CD4-positive, alpha-beta T cell treated with Interleukin-4 for 4 hours (primary cell): ENCODE measurements around the gene TRABD.
A peak's percentile ranks its signal among the peaks of the same experiment; 100 is the strongest.

Experiments
- DNase-seq: peaks from one replicate; pipeline ENCODE4 v3.0.0-alpha.2; 2020

The TRABD gene

DNA sequence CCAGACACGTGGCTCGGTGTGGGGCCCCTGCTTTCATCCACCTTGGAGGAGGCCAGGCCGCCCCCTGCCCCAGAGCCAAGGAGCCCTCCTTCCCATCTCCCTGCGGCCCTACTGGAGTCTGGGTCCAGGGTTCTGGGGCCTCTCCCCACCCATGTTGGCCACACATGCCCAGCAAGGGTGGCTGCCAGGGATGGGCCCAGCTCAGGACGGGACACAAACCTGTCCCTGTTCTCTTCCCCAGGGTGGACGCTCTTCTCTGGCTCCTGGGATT lies 10.6 kb upstream of the TRABD start:
- DNase-seq: no peak

GRCh38 chr22:50175921-50176849 lies 9.5 kb upstream of the TRABD start:
- DNase-seq: no peak

- DNase-seq: no peak
These were observed 8.7 kb upstream of the TRABD start for GRCh38 chr22:50176850-50177536.

- DNase-seq: no peak
These were observed 7.9 kb upstream of the TRABD start for GRCh38 chr22:50177537-50178470.

- no peak for DNase-seq
These were observed 7.2 kb upstream of the TRABD start for GRCh38 chr22:50178471-50178864.

- DNase-seq: no peak
These were observed 6.5 kb upstream of the TRABD start for GRCh38 chr22:50178871-50179869.

DNA sequence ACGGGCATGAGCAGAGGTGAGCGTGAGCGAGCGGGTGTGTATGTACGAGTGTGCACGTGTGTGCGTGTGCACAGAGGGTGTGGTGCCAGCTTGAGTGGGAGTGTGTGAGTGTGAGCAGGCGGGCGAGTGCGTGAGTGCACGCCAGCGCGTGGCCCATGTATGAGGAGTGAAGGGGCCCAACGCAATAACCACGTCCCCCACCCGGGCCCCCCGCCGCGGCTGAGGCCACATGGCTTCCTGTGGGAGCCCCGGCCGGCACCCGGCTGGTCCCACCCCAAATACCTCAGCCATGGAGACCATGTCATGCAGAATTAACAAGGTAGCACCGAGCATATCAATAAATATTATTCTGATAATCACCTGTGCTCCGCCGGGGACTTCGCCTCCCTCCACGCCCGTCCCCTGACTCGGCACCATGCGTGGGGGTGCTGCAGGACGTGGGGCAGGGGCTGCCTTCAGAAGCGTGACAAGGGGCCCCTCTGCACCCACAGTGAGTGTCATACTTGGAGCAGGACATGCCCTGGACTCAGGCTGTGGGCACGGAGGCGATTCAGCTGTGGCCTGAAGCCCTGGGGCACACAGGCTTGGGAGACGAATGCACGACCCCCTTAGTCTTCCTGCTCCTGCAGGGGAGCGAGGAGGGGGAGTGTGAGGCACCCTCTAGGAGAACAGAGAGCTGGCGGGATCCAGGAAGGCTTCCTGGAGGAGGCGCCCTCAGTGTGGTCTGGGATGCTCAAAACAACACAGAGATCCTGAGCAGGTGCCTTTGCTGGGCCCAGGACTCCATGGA lies 5.6 kb upstream of the TRABD start:
- DNase-seq: no peak

- no peak for DNase-seq
These were observed 4.8 kb upstream of the TRABD start for GRCh38 chr22:50180727-50181521.

GRCh38 chr22:50182176-50183081 lies 3.3 kb upstream of the TRABD start:
- no peak for DNase-seq

DNA sequence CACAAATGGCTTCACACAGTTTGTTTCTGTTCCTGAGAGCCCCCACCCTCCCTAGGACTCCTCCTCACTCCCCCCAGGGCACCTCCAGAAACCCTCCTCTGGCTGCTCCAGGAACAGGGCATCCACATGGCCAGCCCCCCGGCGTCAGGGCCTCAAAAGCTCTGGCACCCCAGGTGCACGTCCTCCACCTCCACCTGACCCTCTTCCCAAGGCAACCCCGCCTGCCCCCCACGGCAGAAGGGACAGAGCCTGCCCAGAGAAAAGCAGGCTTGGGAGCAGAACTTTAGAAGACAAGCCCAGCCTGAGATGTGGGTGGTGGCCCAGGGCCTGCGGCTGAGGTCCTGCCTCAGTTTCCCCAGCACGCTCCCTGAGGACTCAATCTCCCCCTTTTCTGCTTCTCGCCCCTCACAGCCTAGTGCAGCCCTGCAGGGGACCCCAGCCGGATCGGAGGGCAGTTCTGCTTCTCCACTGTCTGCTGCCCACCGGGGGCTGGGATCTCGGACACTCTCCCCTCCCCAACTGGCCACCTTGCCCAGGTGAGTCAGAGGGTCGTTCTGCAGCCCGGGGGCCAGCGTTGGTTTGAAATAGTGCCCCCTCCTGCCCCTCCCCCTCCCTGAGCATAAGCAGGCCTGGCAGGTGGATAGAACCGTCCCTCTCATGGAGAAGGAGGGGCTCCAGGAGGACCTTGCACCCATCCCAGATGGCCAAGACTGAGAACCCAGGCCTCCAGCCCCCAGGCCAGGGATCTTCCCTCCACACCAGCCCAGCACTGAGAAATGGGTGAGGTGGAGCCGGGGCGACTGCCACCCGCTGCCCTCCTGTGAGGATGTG lies 2.4 kb upstream of the TRABD start:
- no peak for DNase-seq

DNA sequence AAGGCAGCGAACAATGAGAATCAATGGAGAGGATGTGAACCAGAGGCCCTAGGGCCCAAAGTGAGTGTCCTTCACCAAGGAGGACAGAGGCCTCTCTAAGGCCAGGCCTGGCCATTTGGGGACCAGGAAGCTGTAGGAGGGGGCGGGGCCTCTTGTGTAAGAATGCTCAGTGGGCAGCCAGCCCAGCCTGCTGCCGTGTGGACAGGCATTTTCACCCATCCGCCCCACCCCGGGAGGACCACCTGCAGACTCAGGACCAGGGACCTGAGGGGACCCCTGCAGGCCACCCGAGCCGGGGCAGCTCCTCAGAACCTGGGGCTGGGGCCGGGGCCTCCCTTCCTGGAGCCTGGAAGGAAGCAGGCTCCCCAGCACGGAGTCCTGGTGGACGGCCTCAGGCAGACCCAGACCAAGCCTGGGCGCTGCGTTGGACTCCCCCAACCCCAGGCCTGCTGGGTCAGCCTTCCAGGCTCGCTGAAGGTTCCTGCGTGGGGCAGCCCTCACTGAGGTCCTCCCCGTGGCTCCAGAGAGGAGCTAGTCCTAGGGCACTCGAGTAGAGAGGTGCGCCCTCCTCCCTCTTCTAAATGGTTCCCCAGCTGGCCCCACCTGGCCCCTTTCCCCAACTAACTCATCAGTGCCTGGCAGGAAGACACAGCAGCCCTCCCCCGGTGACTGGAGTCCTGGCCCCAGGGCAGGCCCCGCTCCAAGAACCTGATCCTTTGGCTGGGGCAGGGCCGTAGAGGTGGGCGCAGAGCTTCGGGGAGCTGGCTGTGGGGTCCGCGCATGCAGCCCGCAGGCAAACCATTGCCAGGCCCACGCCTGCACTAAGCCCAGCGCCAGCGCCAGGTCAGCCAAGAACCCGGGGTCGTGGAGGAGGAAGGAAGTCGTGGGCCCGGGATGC lies 1.5 kb upstream of the TRABD start:
- no peak for DNase-seq

DNA sequence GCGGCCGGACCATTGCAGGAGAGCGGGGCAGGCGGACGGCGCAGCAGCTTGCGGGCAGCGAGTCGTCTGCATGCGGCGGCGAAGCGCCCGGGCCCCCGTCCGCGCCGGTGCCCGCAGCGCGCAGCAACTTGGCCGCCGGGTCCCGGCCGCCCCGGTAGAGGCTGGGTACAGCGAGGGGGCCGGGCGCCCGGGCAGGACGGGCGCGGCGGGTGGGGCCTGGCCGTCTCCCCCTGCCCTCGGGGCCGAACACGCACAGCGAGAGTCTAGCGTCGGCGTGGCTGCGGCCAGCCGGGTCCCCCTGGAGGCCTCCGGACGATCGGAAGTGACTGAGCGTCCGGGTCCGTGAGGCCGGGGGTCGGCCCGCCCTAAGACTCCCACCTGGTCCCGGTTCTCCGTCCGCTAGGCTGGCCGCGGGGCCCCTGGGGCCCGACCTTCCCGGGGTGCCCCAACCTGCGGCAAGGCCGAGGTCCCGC lies 775 bp upstream of the TRABD start:
- DNase-seq: no peak

GRCh38 chr22:50186181-50186714 lies 535 bp downstream of the TRABD start:
- no peak for DNase-seq

- DNase-seq: peak; percentile 33
These were observed 1.2 kb downstream of the TRABD start for GRCh38 chr22:50186761-50187523.

- no peak for DNase-seq
These were observed 2.6 kb downstream of the TRABD start for GRCh38 chr22:50188356-50188755.
